ENCODE data around the gene ANKS1B.
"Not testable (repeated sequence)": the region's sequence is repeated elsewhere in the genome, so short reads cannot be mapped to it uniquely, and the experiment has no call there.

Gene ANKS1B

GRCh38 chr12:99797931-99798330 is 186.8 kb downstream of the ANKS1B start:
- not testable (repeated sequence) for H3K27ac Mint-ChIP-seq; ATAC-seq (ENCODE audit: low read depth)

GRCh38 chr12:99783421-99783820 is 201.3 kb downstream of the ANKS1B start:
- H3K4me3 Mint-ChIP-seq: no peak overlapping the region
- no peak for ATAC-seq (ENCODE audit: low read depth)
- no peak overlapping the region for H3K27ac Mint-ChIP-seq
- H3K4me1 Mint-ChIP-seq: no peaks in the 10 kb centered on the region
- H3K27me3 Mint-ChIP-seq: no peaks in the 10 kb centered on the region
- H3K9me3 Mint-ChIP-seq: peaks cover 3% of the 10 kb centered on the region
- H3K36me3 Mint-ChIP-seq: no peaks in the 10 kb centered on the region
- no peak for DNase-seq (ENCODE audit: low spot score in 2 of 2)

More at GRCh38 chr12:99797931-99798330, 186.8 kb downstream of the ANKS1B start:
- not testable (repeated sequence) for H3K4me3 Mint-ChIP-seq; H3K27me3 Mint-ChIP-seq; H3K9me3 Mint-ChIP-seq; H3K4me1 Mint-ChIP-seq; H3K36me3 Mint-ChIP-seq; DNase-seq (ENCODE audit: low spot score in 2 of 2)

- DNase-seq (ENCODE audit: low spot score in 2 of 2): no peak
- Mint-ChIP-seq H3K4me1 (no peaks in the 10 kb centered on the region), H3K4me3 (no peak overlapping the region), H3K27ac (no peak overlapping the region), H3K27me3 (no peaks in the 10 kb centered on the region), H3K36me3 (no peaks in the 10 kb centered on the region), H3K9me3 (peaks cover 2% of the 10 kb centered on the region)
- ATAC-seq (ENCODE audit: low read depth): no peak
These were observed 212.5 kb downstream of the ANKS1B start for GRCh38 chr12:99772274-99772673.

- no peak for ATAC-seq (ENCODE audit: low read depth)
- Mint-ChIP-seq H3K27ac (no peak overlapping the region), H3K27me3 (no peaks in the 10 kb centered on the region), H3K9me3 (peaks cover 2% of the 10 kb centered on the region), H3K4me3 (no peak overlapping the region), H3K36me3 (no peaks in the 10 kb centered on the region), H3K4me1 (no peaks in the 10 kb centered on the region)
- no peak for DNase-seq (ENCODE audit: low spot score in 2 of 2)
These were observed 213.1 kb downstream of the ANKS1B start for GRCh38 chr12:99771659-99772058.

- Mint-ChIP-seq H3K4me1 (no peaks in the 10 kb centered on the region), H3K9me3 (peaks cover 5% of the 10 kb centered on the region), H3K27me3 (no peaks in the 10 kb centered on the region), H3K27ac (no peak overlapping the region), H3K4me3 (no peak overlapping the region), H3K36me3 (no peaks in the 10 kb centered on the region)
- ATAC-seq (ENCODE audit: low read depth) (no peak), DNase-seq (ENCODE audit: low spot score in 2 of 2) (no peak)
These were observed 215.2 kb downstream of the ANKS1B start for GRCh38 chr12:99769396-99769980.

GRCh38 chr12:99768758-99769157 is 216.0 kb downstream of the ANKS1B start:
- Mint-ChIP-seq H3K4me1 (no peaks in the 10 kb centered on the region), H3K27me3 (no peaks in the 10 kb centered on the region), H3K36me3 (no peaks in the 10 kb centered on the region), H3K4me3 (no peak overlapping the region), H3K9me3 (peaks cover 2% of the 10 kb centered on the region), H3K27ac (no peak overlapping the region)
- DNase-seq (ENCODE audit: low spot score in 2 of 2) (no peak), ATAC-seq (ENCODE audit: low read depth) (no peak)

- Mint-ChIP-seq H3K4me1 (no peaks in the 10 kb centered on the region), H3K9me3 (peaks cover 2% of the 10 kb centered on the region), H3K4me3 (no peak overlapping the region), H3K36me3 (no peaks in the 10 kb centered on the region), H3K27ac (no peak overlapping the region), H3K27me3 (no peaks in the 10 kb centered on the region)
- DNase-seq (ENCODE audit: low spot score in 2 of 2): no peak
- ATAC-seq (ENCODE audit: low read depth): no peak
These were observed 216.9 kb downstream of the ANKS1B start for GRCh38 chr12:99767809-99768208.

GRCh38 chr12:99766408-99766807 is 218.3 kb downstream of the ANKS1B start:
- Mint-ChIP-seq H3K4me1 (no peaks in the 10 kb centered on the region), H3K27me3 (no peaks in the 10 kb centered on the region), H3K27ac (no peak overlapping the region), H3K4me3 (no peak overlapping the region), H3K36me3 (no peaks in the 10 kb centered on the region), H3K9me3 (peaks cover 2% of the 10 kb centered on the region)
- ATAC-seq (ENCODE audit: low read depth): no peak
- no peak for DNase-seq (ENCODE audit: low spot score in 2 of 2)

- H3K27me3 Mint-ChIP-seq: no peaks in the 10 kb centered on the region
- no peak overlapping the region for H3K27ac Mint-ChIP-seq
- peaks cover 4% of the 10 kb centered on the region for H3K9me3 Mint-ChIP-seq
- no peaks in the 10 kb centered on the region for H3K4me1 Mint-ChIP-seq
- no peak for DNase-seq (ENCODE audit: low spot score in 2 of 2)
- no peaks in the 10 kb centered on the region for H3K36me3 Mint-ChIP-seq
- no peak overlapping the region for H3K4me3 Mint-ChIP-seq
- ATAC-seq (ENCODE audit: low read depth): no peak
These were observed 219.1 kb downstream of the ANKS1B start for GRCh38 chr12:99765469-99766114.

- H3K27me3 Mint-ChIP-seq: no peaks in the 10 kb centered on the region
- peaks cover 5% of the 10 kb centered on the region for H3K9me3 Mint-ChIP-seq
- H3K4me3 Mint-ChIP-seq: no peak overlapping the region
- no peaks in the 10 kb centered on the region for H3K36me3 Mint-ChIP-seq
- DNase-seq (ENCODE audit: low spot score in 2 of 2) (no peak), ATAC-seq (ENCODE audit: low read depth) (no peak)
- H3K27ac Mint-ChIP-seq: no peak overlapping the region
- H3K4me1 Mint-ChIP-seq: no peaks in the 10 kb centered on the region
These were observed 225.3 kb downstream of the ANKS1B start for GRCh38 chr12:99759444-99759843.

- DNase-seq (ENCODE audit: low spot score in 2 of 2) (no peak), ATAC-seq (ENCODE audit: low read depth) (no peak)
- no peaks in the 10 kb centered on the region for H3K4me1 Mint-ChIP-seq
- no peaks in the 10 kb centered on the region for H3K36me3 Mint-ChIP-seq
- no peak overlapping the region for H3K27ac Mint-ChIP-seq
- H3K9me3 Mint-ChIP-seq: peaks cover 6% of the 10 kb centered on the region
- H3K4me3 Mint-ChIP-seq: no peak overlapping the region
- no peaks in the 10 kb centered on the region for H3K27me3 Mint-ChIP-seq
These were observed 225.7 kb downstream of the ANKS1B start for GRCh38 chr12:99758997-99759396.

GRCh38 chr12:99752740-99753139 is 232.0 kb downstream of the ANKS1B start:
- peaks cover 7% of the 10 kb centered on the region for H3K9me3 Mint-ChIP-seq
- H3K4me3 Mint-ChIP-seq: no peak overlapping the region
- ATAC-seq (ENCODE audit: low read depth) (no peak), DNase-seq (ENCODE audit: low spot score in 2 of 2) (no peak)
- no peaks in the 10 kb centered on the region for H3K27me3 Mint-ChIP-seq
- H3K36me3 Mint-ChIP-seq: no peaks in the 10 kb centered on the region
- H3K27ac Mint-ChIP-seq: no peak overlapping the region
- H3K4me1 Mint-ChIP-seq: no peaks in the 10 kb centered on the region

GRCh38 chr12:99746538-99746937 is 238.2 kb downstream of the ANKS1B start:
- Mint-ChIP-seq H3K36me3 (no peaks in the 10 kb centered on the region), H3K27me3 (peaks cover 1% of the 10 kb centered on the region), H3K4me1 (no peaks in the 10 kb centered on the region), H3K4me3 (no peak overlapping the region), H3K9me3 (peaks cover 3% of the 10 kb centered on the region), H3K27ac (no peak overlapping the region)
- no peak for ATAC-seq (ENCODE audit: low read depth)
- no peak for DNase-seq (ENCODE audit: low spot score in 2 of 2)

- Mint-ChIP-seq H3K4me3 (no peak overlapping the region), H3K27ac (no peak overlapping the region), H3K4me1 (no peaks in the 10 kb centered on the region), H3K27me3 (peaks cover 1% of the 10 kb centered on the region), H3K36me3 (no peaks in the 10 kb centered on the region), H3K9me3 (peaks cover 3% of the 10 kb centered on the region)
- ATAC-seq (ENCODE audit: low read depth) (no peak), DNase-seq (ENCODE audit: low spot score in 2 of 2) (no peak)
These were observed 238.8 kb downstream of the ANKS1B start for GRCh38 chr12:99745895-99746294.

GRCh38 chr12:99745121-99745520 is 239.6 kb downstream of the ANKS1B start:
- no peaks in the 10 kb centered on the region for H3K36me3 Mint-ChIP-seq
- ATAC-seq (ENCODE audit: low read depth) (no peak), DNase-seq (ENCODE audit: low spot score in 2 of 2) (no peak)
- H3K27ac Mint-ChIP-seq: no peak overlapping the region
- peaks cover 1% of the 10 kb centered on the region for H3K27me3 Mint-ChIP-seq
- H3K9me3 Mint-ChIP-seq: peaks cover 3% of the 10 kb centered on the region
- no peak overlapping the region for H3K4me3 Mint-ChIP-seq
- no peaks in the 10 kb centered on the region for H3K4me1 Mint-ChIP-seq

Measured in memory B cell (primary cell).